Measurements from ENCODE around the gene TAC1.

GRCh38 chr7:97685952-97686351 lies 45.9 kb upstream of the TAC1 start:
- no peak for TF ChIP-seq RCOR1 (conservative IDR thresholded peaks at IDR 0.05; ENCODE audit: low read depth, low read length)
- no peak for TF ChIP-seq CHD2 (IDR thresholded peaks at IDR 0.05; ENCODE audit: borderline replicate concordance, low read depth, low read length)
- TF ChIP-seq CTCF (IDR thresholded peaks at IDR 0.05 in 2 of 3, conservative IDR thresholded peaks at IDR 0.05 in 1 of 3; ENCODE audit: control insufficient read depth in 2 of 3, extremely low read depth in 1 of 3, insufficient read depth in 1 of 3, low read depth in 3 of 3, low read length in 3 of 3), result no peak
- no peak for TF ChIP-seq EGR1 (IDR thresholded peaks at IDR 0.05; ENCODE audit: borderline replicate concordance in 1 of 2, low read depth in 2 of 2, low read length in 2 of 2)
- TF ChIP-seq, protein P1, sequence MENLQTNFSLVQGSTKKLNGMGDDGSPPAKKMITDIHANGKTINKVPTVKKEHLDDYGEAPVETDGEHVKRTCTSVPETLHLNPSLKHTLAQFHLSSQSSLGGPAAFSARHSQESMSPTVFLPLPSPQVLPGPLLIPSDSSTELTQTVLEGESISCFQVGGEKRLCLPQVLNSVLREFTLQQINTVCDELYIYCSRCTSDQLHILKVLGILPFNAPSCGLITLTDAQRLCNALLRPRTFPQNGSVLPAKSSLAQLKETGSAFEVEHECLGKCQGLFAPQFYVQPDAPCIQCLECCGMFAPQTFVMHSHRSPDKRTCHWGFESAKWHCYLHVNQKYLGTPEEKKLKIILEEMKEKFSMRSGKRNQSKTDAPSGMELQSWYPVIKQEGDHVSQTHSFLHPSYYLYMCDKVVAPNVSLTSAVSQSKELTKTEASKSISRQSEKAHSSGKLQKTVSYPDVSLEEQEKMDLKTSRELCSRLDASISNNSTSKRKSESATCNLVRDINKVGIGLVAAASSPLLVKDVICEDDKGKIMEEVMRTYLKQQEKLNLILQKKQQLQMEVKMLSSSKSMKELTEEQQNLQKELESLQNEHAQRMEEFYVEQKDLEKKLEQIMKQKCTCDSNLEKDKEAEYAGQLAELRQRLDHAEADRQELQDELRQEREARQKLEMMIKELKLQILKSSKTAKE (IDR thresholded peaks at IDR 0.05; ENCODE audit: low read depth, poor library complexity, severe bottlenecking), result no peak
- TF ChIP-seq EP300 (IDR thresholded peaks at IDR 0.05; ENCODE audit: borderline replicate concordance in 1 of 2, control insufficient read depth in 1 of 2, low read depth in 2 of 2, low read length in 2 of 2), result no peak
- TF ChIP-seq NR2F1 (conservative IDR thresholded peaks at IDR 0.05), result no peak
- TF ChIP-seq SUZ12 (IDR thresholded peaks at IDR 0.05; ENCODE audit: unreplicated experiment), result no peak
- no peak for TF ChIP-seq USF2 (IDR thresholded peaks at IDR 0.05; ENCODE audit: borderline replicate concordance, low read depth, low read length)
- no peak for TF ChIP-seq SP1 (IDR thresholded peaks at IDR 0.05; ENCODE audit: low read depth, low read length)
- TF ChIP-seq ZSCAN29 (IDR thresholded peaks at IDR 0.05), result no peak
